ENCODE data around the gene PPP1R12A. TPM values are rescaled to one million over a fixed set of nuclear protein-coding genes. Genes with fewer than 3 reads are reported as not detected.

Gene PPP1R12A
- total RNA-seq, 2 donors from 2014 or later = 64.3 to 70.7 TPM

DNA sequence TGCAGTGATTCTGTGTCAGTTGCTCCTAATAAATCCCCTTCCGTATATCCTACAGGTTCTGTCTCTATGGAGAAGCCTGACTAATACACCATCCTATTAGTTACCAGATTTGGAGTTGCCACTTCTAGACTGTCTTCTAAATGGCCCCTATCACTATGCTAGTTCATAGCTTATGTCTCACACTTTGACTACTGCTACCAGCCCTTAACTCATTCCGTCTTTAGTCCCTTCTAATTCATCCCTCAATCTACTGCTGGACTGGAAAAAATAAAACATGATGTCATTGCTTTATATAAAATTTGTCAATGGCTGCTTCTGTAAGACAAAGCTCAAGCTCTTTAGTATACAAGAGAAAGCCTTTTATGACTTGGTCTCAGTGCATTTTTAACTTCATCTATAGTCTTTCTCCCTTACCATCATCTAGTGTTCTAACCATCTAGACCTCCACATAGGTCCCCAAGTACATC lies 99.5 kb downstream of the PPP1R12A start:
- Histone ChIP-seq H3K4me3 (no peak overlapping the region), H3K27me3 (no peaks in the 10 kb centered on the region), H3K9me3 (no peaks in the 10 kb centered on the region), H3K27ac (no peak overlapping the region), H3K4me1 (peaks cover 0 to 18% of the 10 kb centered on the region in 2 donors), H3K36me3 (peaks cover 4% of the 10 kb centered on the region)
- TF ChIP-seq, protein P1, sequence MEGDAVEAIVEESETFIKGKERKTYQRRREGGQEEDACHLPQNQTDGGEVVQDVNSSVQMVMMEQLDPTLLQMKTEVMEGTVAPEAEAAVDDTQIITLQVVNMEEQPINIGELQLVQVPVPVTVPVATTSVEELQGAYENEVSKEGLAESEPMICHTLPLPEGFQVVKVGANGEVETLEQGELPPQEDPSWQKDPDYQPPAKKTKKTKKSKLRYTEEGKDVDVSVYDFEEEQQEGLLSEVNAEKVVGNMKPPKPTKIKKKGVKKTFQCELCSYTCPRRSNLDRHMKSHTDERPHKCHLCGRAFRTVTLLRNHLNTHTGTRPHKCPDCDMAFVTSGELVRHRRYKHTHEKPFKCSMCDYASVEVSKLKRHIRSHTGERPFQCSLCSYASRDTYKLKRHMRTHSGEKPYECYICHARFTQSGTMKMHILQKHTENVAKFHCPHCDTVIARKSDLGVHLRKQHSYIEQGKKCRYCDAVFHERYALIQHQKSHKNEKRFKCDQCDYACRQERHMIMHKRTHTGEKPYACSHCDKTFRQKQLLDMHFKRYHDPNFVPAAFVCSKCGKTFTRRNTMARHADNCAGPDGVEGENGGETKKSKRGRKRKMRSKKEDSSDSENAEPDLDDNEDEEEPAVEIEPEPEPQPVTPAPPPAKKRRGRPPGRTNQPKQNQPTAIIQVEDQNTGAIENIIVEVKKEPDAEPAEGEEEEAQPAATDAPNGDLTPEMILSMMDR (IDR thresholded peaks at IDR 0.05) = no peak
- no peak for DNase-seq (ENCODE audit: low spot score)

DNA sequence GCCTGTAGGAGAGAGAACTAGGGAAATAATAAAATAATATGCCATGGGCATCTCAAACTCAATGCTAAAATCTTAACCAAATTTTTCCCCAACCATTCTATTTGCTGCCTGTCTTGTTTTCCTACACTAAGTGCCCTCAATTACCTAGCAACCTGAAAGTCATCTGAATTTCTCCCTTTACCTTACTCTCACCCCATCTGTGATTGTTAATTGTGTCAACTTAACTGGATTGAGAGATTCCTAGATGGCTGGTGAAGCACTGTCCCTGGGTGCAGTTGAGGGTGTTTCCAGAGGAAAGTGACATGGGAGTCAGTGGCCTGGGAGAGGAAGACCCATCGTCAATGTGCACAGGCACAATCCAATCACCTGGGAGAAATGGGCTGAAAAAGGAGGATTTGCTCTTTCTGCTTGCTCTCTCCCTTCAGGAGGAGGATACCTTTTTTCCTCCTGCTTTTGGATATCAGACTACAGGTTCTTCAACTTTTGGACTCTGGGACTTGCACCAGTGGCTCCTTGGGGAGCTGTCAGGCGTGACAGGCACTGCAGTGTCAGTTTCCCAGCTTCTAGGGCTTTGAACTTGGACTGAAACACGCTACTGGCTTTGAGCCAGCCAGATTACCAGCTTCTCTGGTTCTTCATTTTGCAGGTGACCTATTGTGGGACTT lies 100.1 kb downstream of the PPP1R12A start:
- no peak for DNase-seq (ENCODE audit: low spot score)
- peaks cover 4% of the 10 kb centered on the region for H3K36me3 ChIP-seq
- no peaks in the 10 kb centered on the region for H3K27me3 ChIP-seq
- H3K4me3 ChIP-seq = no peak overlapping the region
- peaks cover 0 to 18% of the 10 kb centered on the region in 2 donors for H3K4me1 ChIP-seq
- TF ChIP-seq, protein P1 (IDR thresholded peaks at IDR 0.05) = no peak
- no peak overlapping the region for H3K27ac ChIP-seq
- no peaks in the 10 kb centered on the region for H3K9me3 ChIP-seq

DNA sequence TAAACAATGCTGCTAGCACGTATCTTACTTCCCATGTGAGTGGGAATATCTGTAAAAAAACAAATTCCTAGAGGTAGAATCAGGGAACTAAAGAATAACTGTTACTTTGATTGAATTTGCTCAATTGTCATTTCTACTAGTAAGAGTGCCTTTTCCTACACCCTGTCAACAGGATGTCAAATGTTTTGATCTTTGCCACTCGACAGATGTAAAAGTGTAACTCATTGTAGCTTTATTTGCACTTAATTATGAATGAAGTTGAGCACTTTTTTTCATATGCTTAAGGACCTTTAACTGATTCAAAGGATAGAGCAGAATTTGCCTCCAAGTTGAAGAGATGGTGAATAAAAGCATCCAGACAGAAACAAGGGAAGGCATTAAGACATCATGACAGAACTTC lies 104.5 kb downstream of the PPP1R12A start:
- TF ChIP-seq, protein P1 (IDR thresholded peaks at IDR 0.05) = no peak
- H3K36me3 ChIP-seq = peaks cover 11% of the 10 kb centered on the region
- H3K9me3 ChIP-seq = no peaks in the 10 kb centered on the region
- no peaks in the 10 kb centered on the region for H3K27me3 ChIP-seq
- H3K27ac ChIP-seq = no peak overlapping the region
- no peak overlapping the region for H3K4me3 ChIP-seq
- no peak for DNase-seq (ENCODE audit: low spot score)
- peaks cover 0 to 15% of the 10 kb centered on the region in 2 donors for H3K4me1 ChIP-seq

DNA sequence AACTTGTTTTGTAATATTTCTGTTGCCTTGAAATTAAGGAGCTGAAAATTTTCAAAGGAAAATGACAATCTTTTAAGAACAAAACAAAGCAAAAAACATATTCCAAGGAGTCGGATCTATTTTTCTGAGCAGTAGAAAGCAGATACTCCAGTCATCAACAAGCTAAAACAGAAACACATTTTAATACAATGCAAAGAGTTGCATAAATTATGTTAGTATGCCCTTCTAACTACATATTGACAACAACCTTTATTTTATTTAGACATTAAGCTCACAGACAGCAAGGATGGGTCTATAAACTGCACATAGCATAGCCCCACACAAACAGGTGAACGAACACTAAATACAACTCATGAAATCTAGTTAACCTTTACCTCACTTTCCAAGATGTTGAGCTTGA lies 106.0 kb downstream of the PPP1R12A start:
- DNase-seq (ENCODE audit: low spot score) = no peak
- Histone ChIP-seq H3K27ac (no peak overlapping the region), H3K9me3 (no peaks in the 10 kb centered on the region), H3K27me3 (no peaks in the 10 kb centered on the region), H3K4me1 (peaks cover 0 to 4% of the 10 kb centered on the region in 2 donors), H3K36me3 (peaks cover 11% of the 10 kb centered on the region), H3K4me3 (no peak overlapping the region)
- TF ChIP-seq, protein P1 (IDR thresholded peaks at IDR 0.05) = no peak

DNA sequence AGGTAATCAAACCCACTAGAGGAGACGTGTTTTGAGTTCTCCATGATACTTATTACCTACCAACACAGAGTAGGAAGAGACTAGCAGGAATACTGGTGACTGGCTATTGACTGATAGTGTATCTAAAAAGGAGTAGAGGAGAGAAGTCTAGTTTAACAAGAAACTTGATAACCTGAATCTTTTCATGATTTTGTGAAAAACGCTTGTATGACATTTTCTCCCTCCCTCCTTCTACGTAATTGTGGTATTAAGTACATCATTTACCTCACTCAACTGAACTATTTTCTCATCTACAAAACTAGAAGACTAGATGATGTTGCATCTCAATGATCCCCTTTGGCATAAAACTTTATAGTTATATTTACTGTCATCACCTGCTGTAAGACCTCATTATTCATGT lies 107.4 kb downstream of the PPP1R12A start:
- H3K4me1 ChIP-seq = peaks cover 0 to 4% of the 10 kb centered on the region in 2 donors
- no peak overlapping the region for H3K27ac ChIP-seq
- TF ChIP-seq, protein P1 (IDR thresholded peaks at IDR 0.05) = no peak
- no peaks in the 10 kb centered on the region for H3K9me3 ChIP-seq
- no peak overlapping the region for H3K4me3 ChIP-seq
- no peaks in the 10 kb centered on the region for H3K27me3 ChIP-seq
- H3K36me3 ChIP-seq = peaks cover 11% of the 10 kb centered on the region
- DNase-seq (ENCODE audit: low spot score) = no peak
